Mammary epithelial cell (primary cell): ENCODE results near the gene NACC2.

ENCODE experiments used
- CTCF ChIP-seq, 2 donors: IDR thresholded peaks in 1 of 2; conservative IDR thresholded peaks in 1 of 2; 2 replicates each; pipeline ENCODE4 v1.5.1; 2011 to 2012; ENCODE audit warnings: inconsistent platforms in 2 of 2, low read length in 2 of 2, mild to moderate bottlenecking in 2 of 2, control low read depth in 1 of 2, low read depth in 1 of 2; ENCODE audit not compliant: insufficient read depth in 1 of 2; ENCODE audit errors: extremely low read depth in 1 of 2
- EZH2 ChIP-seq: IDR thresholded peaks from 2 replicates; pipeline ENCODE4 v1.6.1; 2012; ENCODE audit warnings: low read length, inconsistent platforms, borderline replicate concordance

DNA sequence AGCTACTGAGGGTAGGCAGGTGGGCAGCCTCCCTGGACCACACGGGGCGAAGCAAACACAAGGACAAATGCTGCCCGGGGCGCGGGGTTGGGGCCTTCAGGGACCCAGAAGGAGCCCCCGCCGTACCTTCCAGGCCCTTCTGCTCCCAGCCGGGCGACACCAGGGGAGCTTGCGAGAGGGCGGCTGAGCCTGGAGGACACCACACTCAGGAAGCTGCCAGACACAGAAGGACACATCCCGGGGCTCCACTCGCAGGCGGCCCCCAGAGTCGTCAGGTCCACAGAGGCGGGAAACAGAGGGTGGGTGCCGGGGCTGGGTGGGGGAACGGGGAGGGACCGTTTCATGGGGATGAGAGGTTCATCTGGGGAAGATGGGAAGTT lies 75.4 kb downstream of the NACC2 start:
- no peak for TF ChIP-seq CTCF (conservative IDR thresholded peaks at IDR 0.05 in 1 of 2, IDR thresholded peaks at IDR 0.05 in 1 of 2; ENCODE audit: extremely low read depth in 1 of 2, insufficient read depth in 1 of 2, low read depth in 1 of 2, low read length in 2 of 2)
- TF ChIP-seq EZH2 = no peak
